Panc1 (cell line): ENCODE results near the gene ASNSD1. TPM values are rescaled to one million over a fixed set of nuclear protein-coding genes. Genes with fewer than 3 reads are reported as not detected.

Experiments used
- ATAC-seq: fragments of 200-7000 bp; cut with Tn5 transposase; 2 replicates; pipeline ENCODE4 v1.9.1; 2020; ENCODE audit warnings: mild to moderate bottlenecking, moderate library complexity
- BruUV-seq: library from RNA; stranded (reverse); fragments of 400-500 nt; replicated peaks from 2 replicates; lab custom pipeline; 2021; lab: Mats Ljungman, UMichigan
- CTCF ChIA-PET: fragments of 300-600 bp; sonication (Branson Sonifier 250); formaldehyde crosslinking; loops from one replicate; lab custom pipeline; 2022; ENCODE audit warnings: antibody characterized with exemption; lab: Charles Lee
- POLR2A ChIA-PET: fragments of 300-600 bp; sonication (Branson Sonifier 250); formaldehyde crosslinking; loops from one replicate; lab custom pipeline; 2022; ENCODE audit warnings: antibody characterized with exemption; lab: Charles Lee
- DNase-seq: peaks from one replicate; pipeline ENCODE4 v3.0.0-alpha.2; 2010; ENCODE audit warnings: low read depth, low spot score
- H3K27ac ChIP-seq: 2 replicates; pipeline ENCODE4 v1.5.1; 2011; ENCODE audit warnings: mild to moderate bottlenecking, low read length, inconsistent platforms
- H3K27me3 ChIP-seq: fragments of 200-500 bp; sonication (Bioruptor generic); 2 replicates; pipeline ENCODE4 v1.6.0; 2014; ENCODE audit warnings: low read length, inconsistent platforms; ENCODE audit not compliant: control insufficient read depth, insufficient read depth
- H3K36me3 ChIP-seq: fragments of 200-500 bp; sonication (Bioruptor generic); 2 replicates; pipeline ENCODE4 v1.5.1; 2014; ENCODE audit warnings: inconsistent platforms, mild to moderate bottlenecking, low read length, moderate library complexity; ENCODE audit not compliant: control insufficient read depth, insufficient read depth
- H3K4me1 ChIP-seq: 2 replicates; pipeline ENCODE4 v1.5.1; 2011; ENCODE audit warnings: inconsistent platforms, mild to moderate bottlenecking, low read length, moderate library complexity; ENCODE audit not compliant: control insufficient read depth, insufficient read depth
- H3K4me3 ChIP-seq, 2 experiments: 2 replicates each; pipeline ENCODE4 v1.5.1; 2011 to 2012; ENCODE audit warnings: low read depth in 2 of 2, low read length in 2 of 2, mild to moderate bottlenecking in 2 of 2, inconsistent platforms in 1 of 2, moderate library complexity in 1 of 2
- H3K9me3 ChIP-seq: fragments of 200-500 bp; sonication (Bioruptor generic); 2 replicates; pipeline ENCODE4 v1.5.1; 2014; ENCODE audit warnings: low read depth, mild to moderate bottlenecking, inconsistent platforms, low read length, moderate library complexity; ENCODE audit not compliant: control insufficient read depth, insufficient read depth
- POLR2AphosphoS5 ChIP-seq: IDR thresholded peaks from 2 replicates; pipeline ENCODE4 v1.6.1; 2012; ENCODE audit warnings: mild to moderate bottlenecking, low read depth, low read length, moderate library complexity
- SIN3A ChIP-seq: IDR thresholded peaks from 2 replicates; pipeline ENCODE4 v1.6.1; 2012; ENCODE audit warnings: low read depth, mild to moderate bottlenecking, low read length, moderate library complexity, borderline replicate concordance; ENCODE audit not compliant: insufficient read depth
- TCF7L2 ChIP-seq: IDR thresholded peaks from 2 replicates; pipeline ENCODE4 v1.6.1; 2011; ENCODE audit warnings: mild to moderate bottlenecking, low read depth, low read length, inconsistent platforms
- in situ Hi-C: cut with HindIII; loops from 2 replicates; pipeline ENCODE4 v1.10.0; 2016; ENCODE audit warnings: low sequenced_read_pairs, low pct_unique_long_range_greater_than_20kb
- intact Hi-C: fragments of 100-400 bp; cut with micrococcal nuclease; formaldehyde crosslinking; loops from one replicate; pipeline ENCODE4 v1.10.0; 2022; ENCODE audit not compliant: unreplicated experiment
- total RNA-seq: library from RNA; stranded (reverse); gene quantifications from one replicate; pipeline ENCODE4 v1.2.1, GENCODE V29; 2021; ENCODE audit not compliant: unreplicated experiment
- TF ChIP-seq, protein P1 (sequence below): fragments of 450-650 bp; IDR thresholded peaks from 2 replicates; pipeline ENCODE4 v1.5.1; 2017; ENCODE audit warnings: mild to moderate bottlenecking
- TF ChIP-seq, protein P2 (sequence below), 2 experiments: IDR thresholded peaks; 2 replicates each; pipeline ENCODE4 v1.6.1; 2011 to 2012; ENCODE audit warnings: low read depth in 2 of 2, control low read depth in 1 of 2, low read length in 1 of 2, mild to moderate bottlenecking in 1 of 2, moderate library complexity in 1 of 2; ENCODE audit not compliant: insufficient read depth in 1 of 2

The ASNSD1 gene
- total RNA-seq, 1 experiment from 2014 or later, result 30.3 TPM

DNA sequence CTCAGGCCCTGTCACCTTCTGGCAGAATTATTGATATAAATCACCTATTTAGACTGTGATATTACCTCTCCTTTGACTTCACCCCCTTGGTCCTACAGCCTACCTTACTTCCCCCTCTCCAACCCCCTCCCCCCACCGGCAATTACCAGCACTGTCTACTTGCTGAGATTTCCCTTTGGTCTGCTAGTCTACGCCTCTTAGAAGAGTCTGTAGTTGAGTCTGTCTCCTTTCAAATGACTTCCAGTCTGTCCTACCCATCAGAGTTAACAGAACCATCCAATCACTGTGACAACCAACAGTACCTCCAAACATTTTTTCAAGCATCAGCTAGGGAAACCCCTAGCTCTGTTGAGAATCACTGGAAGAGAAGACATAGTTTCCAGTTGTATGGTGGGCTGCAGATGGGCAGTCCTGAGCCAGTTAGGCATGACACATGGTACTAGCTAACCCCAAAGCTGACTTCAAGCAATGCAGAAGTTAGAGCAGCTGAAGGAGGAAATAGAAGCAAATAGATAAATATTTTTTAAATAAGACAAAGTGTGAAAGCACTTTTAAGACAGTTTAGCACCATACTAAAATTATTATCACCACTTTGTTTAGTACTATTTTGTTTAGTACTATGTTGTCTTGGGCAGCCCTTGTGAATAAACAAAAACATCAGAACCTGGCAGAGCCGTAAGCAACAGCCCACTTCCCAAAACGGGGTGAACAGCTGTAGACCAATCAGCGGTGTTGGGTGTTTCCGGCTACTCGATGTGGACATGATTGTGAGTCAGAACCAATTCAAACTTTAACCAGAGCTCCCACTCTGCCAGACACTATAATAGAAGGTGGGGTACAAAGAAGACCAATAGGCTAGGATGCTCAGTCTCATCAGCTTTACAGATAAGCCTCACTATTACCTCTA is 2.7 kb upstream of the ASNSD1 start (continued):
- no peak for TF ChIP-seq TCF7L2

DNA sequence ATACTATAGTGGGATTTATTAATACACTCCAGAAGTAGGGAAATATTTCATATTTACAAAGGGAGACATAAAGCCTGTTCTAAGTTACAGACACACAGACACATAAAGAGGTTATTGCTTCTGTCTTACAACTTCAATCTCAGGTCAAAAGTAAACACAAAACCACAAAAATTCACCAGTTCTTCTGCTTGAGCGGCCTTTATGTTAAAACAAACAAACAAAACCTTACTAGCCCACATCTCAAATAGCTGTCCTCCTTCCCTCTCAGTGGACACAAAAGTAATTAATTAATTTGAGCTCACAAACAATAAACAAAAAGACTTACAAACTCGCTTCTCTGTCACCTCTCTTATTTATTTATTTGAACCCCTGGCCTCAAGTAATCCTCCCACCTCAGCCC is 1.5 kb upstream of the ASNSD1 start:
- Histone ChIP-seq H3K27me3 (no peaks in the 10 kb centered on the region), H3K4me1 (peaks cover 5% of the 10 kb centered on the region), H3K36me3 (peaks cover 7% of the 10 kb centered on the region; the same call in 1 of the 2 replicates), H3K9me3 (no peaks in the 10 kb centered on the region), H3K4me3 (no peak overlapping the region), H3K27ac (no peak overlapping the region)
- BruUV-seq, result no TSS peak
- intact Hi-C loops (loop anchor here (5.0 kb wide), 3 partner anchors 38 to 413 kb away; partner anchors contain the start of gene OSGEPL1), in situ Hi-C loops (no loop called here)
- no peak for DNase-seq
- ChIA-PET POLR2A (no interaction called here), CTCF (no interaction called here)
- TF ChIP-seq, protein P1, sequence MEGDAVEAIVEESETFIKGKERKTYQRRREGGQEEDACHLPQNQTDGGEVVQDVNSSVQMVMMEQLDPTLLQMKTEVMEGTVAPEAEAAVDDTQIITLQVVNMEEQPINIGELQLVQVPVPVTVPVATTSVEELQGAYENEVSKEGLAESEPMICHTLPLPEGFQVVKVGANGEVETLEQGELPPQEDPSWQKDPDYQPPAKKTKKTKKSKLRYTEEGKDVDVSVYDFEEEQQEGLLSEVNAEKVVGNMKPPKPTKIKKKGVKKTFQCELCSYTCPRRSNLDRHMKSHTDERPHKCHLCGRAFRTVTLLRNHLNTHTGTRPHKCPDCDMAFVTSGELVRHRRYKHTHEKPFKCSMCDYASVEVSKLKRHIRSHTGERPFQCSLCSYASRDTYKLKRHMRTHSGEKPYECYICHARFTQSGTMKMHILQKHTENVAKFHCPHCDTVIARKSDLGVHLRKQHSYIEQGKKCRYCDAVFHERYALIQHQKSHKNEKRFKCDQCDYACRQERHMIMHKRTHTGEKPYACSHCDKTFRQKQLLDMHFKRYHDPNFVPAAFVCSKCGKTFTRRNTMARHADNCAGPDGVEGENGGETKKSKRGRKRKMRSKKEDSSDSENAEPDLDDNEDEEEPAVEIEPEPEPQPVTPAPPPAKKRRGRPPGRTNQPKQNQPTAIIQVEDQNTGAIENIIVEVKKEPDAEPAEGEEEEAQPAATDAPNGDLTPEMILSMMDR, result no peak
- TF ChIP-seq POLR2AphosphoS5 (no peak), TCF7L2 (no peak), SIN3A (no peak)
- TF ChIP-seq, protein P2, sequence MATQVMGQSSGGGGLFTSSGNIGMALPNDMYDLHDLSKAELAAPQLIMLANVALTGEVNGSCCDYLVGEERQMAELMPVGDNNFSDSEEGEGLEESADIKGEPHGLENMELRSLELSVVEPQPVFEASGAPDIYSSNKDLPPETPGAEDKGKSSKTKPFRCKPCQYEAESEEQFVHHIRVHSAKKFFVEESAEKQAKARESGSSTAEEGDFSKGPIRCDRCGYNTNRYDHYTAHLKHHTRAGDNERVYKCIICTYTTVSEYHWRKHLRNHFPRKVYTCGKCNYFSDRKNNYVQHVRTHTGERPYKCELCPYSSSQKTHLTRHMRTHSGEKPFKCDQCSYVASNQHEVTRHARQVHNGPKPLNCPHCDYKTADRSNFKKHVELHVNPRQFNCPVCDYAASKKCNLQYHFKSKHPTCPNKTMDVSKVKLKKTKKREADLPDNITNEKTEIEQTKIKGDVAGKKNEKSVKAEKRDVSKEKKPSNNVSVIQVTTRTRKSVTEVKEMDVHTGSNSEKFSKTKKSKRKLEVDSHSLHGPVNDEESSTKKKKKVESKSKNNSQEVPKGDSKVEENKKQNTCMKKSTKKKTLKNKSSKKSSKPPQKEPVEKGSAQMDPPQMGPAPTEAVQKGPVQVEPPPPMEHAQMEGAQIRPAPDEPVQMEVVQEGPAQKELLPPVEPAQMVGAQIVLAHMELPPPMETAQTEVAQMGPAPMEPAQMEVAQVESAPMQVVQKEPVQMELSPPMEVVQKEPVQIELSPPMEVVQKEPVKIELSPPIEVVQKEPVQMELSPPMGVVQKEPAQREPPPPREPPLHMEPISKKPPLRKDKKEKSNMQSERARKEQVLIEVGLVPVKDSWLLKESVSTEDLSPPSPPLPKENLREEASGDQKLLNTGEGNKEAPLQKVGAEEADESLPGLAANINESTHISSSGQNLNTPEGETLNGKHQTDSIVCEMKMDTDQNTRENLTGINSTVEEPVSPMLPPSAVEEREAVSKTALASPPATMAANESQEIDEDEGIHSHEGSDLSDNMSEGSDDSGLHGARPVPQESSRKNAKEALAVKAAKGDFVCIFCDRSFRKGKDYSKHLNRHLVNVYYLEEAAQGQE (IDR thresholded peaks at IDR 0.05; ENCODE audit: insufficient read depth in 1 of 2, low read depth in 2 of 2, low read length in 1 of 2), result no peak
- no peak for ATAC-seq

DNA sequence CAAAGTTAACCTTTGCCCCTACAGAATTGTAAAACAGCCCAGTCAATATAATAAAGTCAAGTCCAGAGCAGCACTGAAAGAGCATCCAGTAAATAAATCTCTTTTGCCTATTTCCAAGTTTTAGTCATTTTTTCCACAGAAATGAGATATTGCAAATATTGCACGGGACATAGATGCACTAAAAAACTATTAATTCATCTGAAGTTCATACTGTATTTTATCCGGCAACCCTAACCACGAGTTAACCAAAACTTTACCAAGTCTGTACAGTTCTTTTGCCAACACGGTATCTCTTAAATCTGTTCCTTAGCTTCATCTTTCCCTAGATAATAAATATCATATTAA is 484 bp upstream of the ASNSD1 start:
- DNase-seq (no peak), ATAC-seq (no peak)
- POLR2A ChIA-PET, result interaction anchor here (0.5 kb wide), 1 partner anchor 818 kb away, joined by 11 read pairs; no protein-coding TSS in a partner anchor
- Histone ChIP-seq H3K36me3 (peaks cover 7% of the 10 kb centered on the region; the same call in 1 of the 2 replicates), H3K27me3 (no peaks in the 10 kb centered on the region), H3K4me3 (no peak overlapping the region), H3K9me3 (no peaks in the 10 kb centered on the region), H3K4me1 (peaks cover 5% of the 10 kb centered on the region), H3K27ac (no peak overlapping the region)
- TF ChIP-seq, protein P2 (IDR thresholded peaks at IDR 0.05; ENCODE audit: insufficient read depth in 1 of 2, low read depth in 2 of 2, low read length in 1 of 2), result no peak
- TF ChIP-seq, protein P1, result no peak
- TF ChIP-seq TCF7L2 (no peak), POLR2AphosphoS5 (no peak), SIN3A (no peak)
- BruUV-seq, result no TSS peak
- intact Hi-C loops (loop anchor here (5.0 kb wide), 3 partner anchors 37 to 412 kb away; partner anchors contain the start of gene OSGEPL1), in situ Hi-C loops (no loop called here)
- CTCF ChIA-PET, result interaction anchor here (0.5 to 0.9 kb wide), 6 partner anchors 16 to 138 kb away, joined by 3 to 6 read pairs (median 4); partner anchors contain the start of gene OSGEPL1
